HuH-7.5 (cell line): ENCODE measurements around the gene KLF1.

Experiments used
- DNase-seq: peaks from one replicate; pipeline ENCODE4 v3.0.0; 2011; ENCODE audit warnings: low spot score

KLF1 gene

GRCh38 chr19:12838182-12838885, 48.7 kb downstream of the KLF1 start, which contains the start of gene MAST1:
Gene MAST1, plus strand, starts transcription at chr19:12838515. Its CDS starts 58 bp downstream, at chr19:12838573.
- peak; percentile 91 for DNase-seq

- DNase-seq = no peak
Observed at GRCh38 chr19:12837225-12837624, 49.8 kb downstream of the KLF1 start.

- DNase-seq = no peak
Observed at GRCh38 chr19:12836529-12836863, 50.5 kb downstream of the KLF1 start.

- DNase-seq = peak; percentile 70
Observed at GRCh38 chr19:12834976-12835757, 51.8 kb downstream of the KLF1 start.

- no peak for DNase-seq
Observed at GRCh38 chr19:12834566-12834943, 52.4 kb downstream of the KLF1 start, which contains the start of gene RTBDN. Gene RTBDN, minus strand, starts transcription at chr19:12834579. Its CDS starts 4,600 bp downstream, at chr19:12829979.
